CD4-positive, alpha-beta T cell (primary cell): ENCODE data around the gene CR1. TPM values are rescaled to one million over a fixed set of nuclear protein-coding genes. Genes with fewer than 3 reads are reported as not detected.
"Not testable (repeated sequence)": the region's sequence is repeated elsewhere in the genome, so short reads cannot be mapped to it uniquely, and the experiment has no call there.

ENCODE experiments used
- ATAC-seq: fragments of 200-7000 bp; cut with Tn5 transposase; one replicate; pipeline ENCODE4 v1.10.0; 2022; ENCODE audit warnings: mild to moderate bottlenecking; ENCODE audit not compliant: poor library complexity
- CTCF ChIA-PET: fragments of 350-600 bp; sonication (Branson Sonifier 250); formaldehyde crosslinking; loops from one replicate; lab custom pipeline; 2021; ENCODE audit warnings: antibody characterized with exemption, inconsistent platforms; lab: Charles Lee
- POLR2A ChIA-PET: fragments of 350-600 bp; sonication (Branson Sonifier 250); formaldehyde crosslinking; loops from one replicate; lab custom pipeline; 2021; ENCODE audit warnings: antibody characterized with exemption, inconsistent platforms; lab: Charles Lee
- DNase-seq, 14 experiments: peaks; one replicate each; pipeline ENCODE4 v3.0.0-alpha.2; 2013 to 2020; ENCODE audit warnings: mixed read lengths in 2 of 14
- H3K27ac ChIP-seq, 2 donors: one replicate each; pipeline versions ENCODE4 v1.5.1 to v1.7.0; 2013; ENCODE audit warnings: low read length in 2 of 2, low read depth in 1 of 2, mild to moderate bottlenecking in 1 of 2
- H3K27me3 ChIP-seq, 2 experiments: 1 replicate in 1 of 2; 2 replicates in 1 of 2; pipeline versions ENCODE4 v1.6.1 to v1.7.0; 2013; ENCODE audit warnings: low read length in 2 of 2, control low read depth in 1 of 2, mild to moderate bottlenecking in 1 of 2, moderate library complexity in 1 of 2; ENCODE audit not compliant: insufficient read depth in 2 of 2, control insufficient read depth in 1 of 2
- H3K36me3 ChIP-seq: one replicate; pipeline ENCODE4 v1.6.1; 2013; ENCODE audit warnings: low read length, control low read depth; ENCODE audit not compliant: insufficient read depth
- H3K4me1 ChIP-seq: one replicate; pipeline ENCODE4 v1.6.1; 2013; ENCODE audit warnings: low read length, control low read depth; ENCODE audit not compliant: insufficient read depth
- H3K4me3 ChIP-seq: one replicate; pipeline ENCODE4 v1.5.1; 2013; ENCODE audit warnings: mild to moderate bottlenecking, low read length, moderate library complexity
- H3K9me3 ChIP-seq, 2 experiments: 1 replicate in 1 of 2; 2 replicates in 1 of 2; pipeline versions ENCODE4 v1.6.1 to v1.7.0; 2013; ENCODE audit warnings: low read length in 2 of 2, mild to moderate bottlenecking in 2 of 2, control low read depth in 1 of 2, moderate library complexity in 1 of 2; ENCODE audit not compliant: control insufficient read depth in 1 of 2, insufficient read depth in 1 of 2
- H3K27ac Mint-ChIP-seq: one replicate; pipeline ENCODE4 v1.8.0; 2020; ENCODE audit warnings: mixed read lengths
- H3K27me3 Mint-ChIP-seq: one replicate; pipeline ENCODE4 v1.8.0; 2021; ENCODE audit warnings: mixed read lengths
- H3K36me3 Mint-ChIP-seq: one replicate; pipeline ENCODE4 v1.8.0; 2021; ENCODE audit warnings: low read depth, mixed read lengths
- H3K4me1 Mint-ChIP-seq: one replicate; pipeline ENCODE4 v1.8.0; 2021; ENCODE audit warnings: low read depth, mixed read lengths
- H3K4me3 Mint-ChIP-seq: one replicate; pipeline ENCODE4 v1.8.0; 2020; ENCODE audit warnings: mild to moderate bottlenecking, mixed read lengths
- H3K9me3 Mint-ChIP-seq: one replicate; pipeline ENCODE4 v1.8.0; 2020; ENCODE audit warnings: mixed read lengths
- CTCF ChIP-seq: fragments of 200-600 bp; IDR thresholded peaks from one replicate; pipeline ENCODE4 v1.8.0; 2022; ENCODE audit warnings: antibody characterized with exemption, mild to moderate bottlenecking
- intact Hi-C, 2 experiments: fragments of 100-400 bp; cut with DNase I in 1 of 2; cut with micrococcal nuclease in 1 of 2; formaldehyde crosslinking; loops; one replicate each; pipeline versions ENCODE4 v1.15.1 to v1.9.0; 2023 to 2025; cut with DNase I, micrococcal nuclease
- total RNA-seq, 174 experiments: library from RNA in 2 of 174; stranded (reverse) in 2 of 174; gene quantifications; one replicate each; pipeline ENCODE4 v1.2.3 and lab custom pipeline; 2021 to 2026

CR1 gene
- total RNA-seq, 2 experiments from 2014 or later: 2.8 to 3.1 TPM

DNA sequence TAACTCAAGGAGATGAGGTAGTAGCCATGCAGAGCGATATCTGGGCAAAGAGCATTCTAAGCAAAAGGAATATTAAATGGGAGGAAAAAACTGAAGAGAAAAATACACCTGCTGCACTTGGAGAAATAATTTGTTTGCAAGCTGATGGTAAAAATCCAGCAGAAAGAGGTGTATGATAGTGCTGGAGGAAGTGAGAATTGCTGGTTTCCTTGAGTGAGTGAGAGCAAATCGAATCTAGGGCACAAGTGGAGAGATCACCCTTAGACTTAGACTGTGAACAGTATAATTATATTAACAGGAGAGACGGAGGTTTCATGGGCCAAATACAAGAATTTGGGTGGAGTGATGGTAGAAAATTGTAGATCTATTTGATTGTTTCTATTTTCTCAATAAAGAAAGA is 2.7 kb upstream of the CR1 start:
- no peak overlapping the region for H3K4me3 ChIP-seq
- intact Hi-C loops: no loop called here
- H3K27me3 ChIP-seq: peaks cover 0 to 14% of the 10 kb centered on the region in 2 experiments
- Mint-ChIP-seq H3K27ac (no peak overlapping the region), H3K36me3 (no peaks in the 10 kb centered on the region), H3K4me3 (no peak overlapping the region), H3K9me3 (no peaks in the 10 kb centered on the region), H3K27me3 (peaks cover 25% of the 10 kb centered on the region), H3K4me1 (peaks cover 11% of the 10 kb centered on the region)
- CTCF ChIA-PET: no interaction called here
- no peak overlapping the region for H3K27ac ChIP-seq
- no peak for TF ChIP-seq CTCF
- no peaks in the 10 kb centered on the region for H3K36me3 ChIP-seq
- H3K9me3 ChIP-seq: no peaks in the 10 kb centered on the region
- ATAC-seq (no peak), DNase-seq (no peak)
- peaks cover 16% of the 10 kb centered on the region for H3K4me1 ChIP-seq
- POLR2A ChIA-PET: no interaction called here

GRCh38 chr1:207494171-207494570 is 1.8 kb upstream of the CR1 start:
- Histone ChIP-seq H3K4me1 (peaks cover 16% of the 10 kb centered on the region), H3K27me3 (peaks cover 0 to 14% of the 10 kb centered on the region in 2 experiments), H3K4me3 (no peak overlapping the region), H3K36me3 (no peaks in the 10 kb centered on the region), H3K27ac (no peak overlapping the region), H3K9me3 (no peaks in the 10 kb centered on the region)
- intact Hi-C loops: no loop called here
- no peaks in the 10 kb centered on the region for H3K9me3 Mint-ChIP-seq
- ChIA-PET POLR2A (no interaction called here), CTCF (no interaction called here)
- peaks cover 14% of the 10 kb centered on the region for H3K4me1 Mint-ChIP-seq
- DNase-seq: no peak
- no peaks in the 10 kb centered on the region for H3K36me3 Mint-ChIP-seq
- ATAC-seq: no peak
- no peak overlapping the region for H3K27ac Mint-ChIP-seq
- no peak for TF ChIP-seq CTCF
- H3K27me3 Mint-ChIP-seq: peaks cover 30% of the 10 kb centered on the region
- H3K4me3 Mint-ChIP-seq: no peak overlapping the region

DNA sequence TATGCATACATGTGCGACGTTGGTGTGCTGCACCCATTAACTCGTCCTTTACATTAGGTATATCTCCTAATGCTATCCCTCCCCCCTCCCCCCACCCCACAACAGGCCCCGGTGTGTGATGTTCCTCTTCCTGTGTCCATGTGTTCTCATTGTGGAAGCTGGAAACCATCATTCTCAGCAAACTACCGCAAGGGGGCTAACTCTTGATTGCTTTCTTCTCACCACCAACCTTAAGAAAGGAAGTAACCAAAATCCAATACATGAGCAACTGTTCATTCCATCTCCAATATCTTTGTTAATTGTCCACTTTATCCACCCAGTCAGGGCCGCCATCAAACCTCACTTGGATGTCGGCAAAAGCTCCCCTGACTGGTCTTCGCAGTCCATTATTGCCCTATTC is 676 bp upstream of the CR1 start:
- H3K36me3 ChIP-seq, H3K36me3 Mint-ChIP-seq, H3K9me3 ChIP-seq, intact Hi-C loops, H3K9me3 Mint-ChIP-seq, H3K27ac Mint-ChIP-seq, H3K27ac ChIP-seq, DNase-seq, H3K4me3 ChIP-seq, CTCF ChIA-PET, ATAC-seq: not testable (repeated sequence)
- H3K4me1 ChIP-seq: peaks cover 16% of the 10 kb centered on the region
- H3K27me3 Mint-ChIP-seq: peaks cover 37% of the 10 kb centered on the region
- H3K4me1 Mint-ChIP-seq: peaks cover 16% of the 10 kb centered on the region
- POLR2A ChIA-PET: interaction anchor here (0.6 to 0.7 kb wide), 2 partner anchors 27 to 174 kb away, joined by 3 read pairs; partner anchors contain the start of gene CD55
- peak overlapping the region; percentile 81 for H3K4me3 Mint-ChIP-seq
- peaks cover 0 to 14% of the 10 kb centered on the region in 2 experiments for H3K27me3 ChIP-seq

GRCh38 chr1:207497941-207498340 is 2.0 kb downstream of the CR1 start:
- peak in 2 of 14 experiments; percentile 50 to 56 for DNase-seq
- Histone ChIP-seq H3K4me3 (no peak overlapping the region), H3K27ac (no peak overlapping the region), H3K36me3 (no peaks in the 10 kb centered on the region), H3K9me3 (no peaks in the 10 kb centered on the region), H3K27me3 (peaks cover 0 to 18% of the 10 kb centered on the region in 2 experiments), H3K4me1 (peaks cover 16% of the 10 kb centered on the region)
- TF ChIP-seq CTCF: no peak
- peaks cover 16% of the 10 kb centered on the region for H3K4me1 Mint-ChIP-seq
- H3K27ac Mint-ChIP-seq: no peak overlapping the region
- intact Hi-C loops: loop anchor here (2.0 kb wide), 3 partner anchors 43 to 317 kb away; partner anchors contain the start of gene CR2 (in 2 of the 2)
- no peak for ATAC-seq
- POLR2A ChIA-PET: no interaction called here
- no peak overlapping the region for H3K4me3 Mint-ChIP-seq
- peaks cover 48% of the 10 kb centered on the region for H3K27me3 Mint-ChIP-seq
- no peaks in the 10 kb centered on the region for H3K36me3 Mint-ChIP-seq
- CTCF ChIA-PET: interaction anchor here (2.1 kb wide), 1 partner anchor 43 kb away, joined by 18 read pairs; the partner anchor contains the start of gene CR2
- no peaks in the 10 kb centered on the region for H3K9me3 Mint-ChIP-seq
